Left ventricle myocardium inferior (tissue), 1 donor: ENCODE results near the gene CLPX. TPM values are rescaled to one million over a fixed set of nuclear protein-coding genes. Genes with fewer than 3 reads are reported as not detected.

Experiments used
- DNase-seq: peaks from one replicate; pipeline ENCODE4 v3.0.0-alpha.2; 2020
- H3K27ac ChIP-seq: fragments of 200-600 bp; replicated peaks from 2 replicates; pipeline ENCODE4 v1.8.0; 2021
- H3K27me3 ChIP-seq: fragments of 200-600 bp; 2 replicates; pipeline ENCODE4 v1.8.0; 2021; ENCODE audit warnings: low read depth
- H3K36me3 ChIP-seq: fragments of 200-600 bp; 2 replicates; pipeline ENCODE4 v1.8.0; 2021
- H3K4me1 ChIP-seq: fragments of 200-600 bp; 2 replicates; pipeline ENCODE4 v1.8.0; 2021
- H3K4me3 ChIP-seq: fragments of 200-600 bp; 2 replicates; pipeline ENCODE4 v1.8.0; 2021; ENCODE audit warnings: mild to moderate bottlenecking, moderate library complexity
- H3K9me3 ChIP-seq: fragments of 200-600 bp; replicated peaks from 2 replicates; pipeline ENCODE4 v1.8.0; 2021
- CTCF ChIP-seq: fragments of 200-600 bp; IDR thresholded peaks from 2 replicates; pipeline ENCODE4 v1.8.0; 2021; ENCODE audit warnings: antibody characterized with exemption, mild to moderate bottlenecking, borderline replicate concordance
- intact Hi-C: fragments of 100-400 bp; cut with micrococcal nuclease; formaldehyde crosslinking; loops from one replicate; pipeline ENCODE4 v1.11.0; 2022
- total RNA-seq: library from RNA; stranded (reverse); fragmentation: NEBNext Ultra II Directional; extraction: Animal tissue kit (Norgen Biotek cat#: 25700); gene quantifications from one replicate; pipeline ENCODE4 v1.2.1, GENCODE V29; 2021
- donor health status: DM: no; HTN: yes; CAD: no; lungs with severe emphysema.

CLPX gene
- total RNA-seq, 1 donor from 2014 or later = 52.5 TPM

DNA sequence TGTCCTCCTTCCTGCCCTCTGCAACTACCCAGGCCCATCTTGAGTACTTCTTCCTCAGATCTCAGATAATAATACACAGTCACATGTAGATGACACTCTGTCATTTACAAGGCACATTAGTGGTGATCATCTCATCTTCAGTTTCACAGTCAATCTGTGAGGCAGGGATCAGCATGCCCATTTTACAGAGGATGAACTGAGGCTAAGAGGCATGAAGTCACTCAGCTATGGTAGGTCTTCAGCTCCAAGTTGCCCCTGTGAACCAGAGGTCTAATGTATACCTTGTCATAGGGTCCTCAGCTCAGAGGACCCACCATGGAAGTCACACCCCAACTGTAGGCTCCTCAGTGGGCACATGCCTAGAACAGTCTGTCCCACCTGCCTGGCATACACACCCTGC is 30.4 kb upstream of the CLPX start:
- Histone ChIP-seq H3K27me3 (no peaks in the 10 kb centered on the region), H3K36me3 (no peaks in the 10 kb centered on the region), H3K9me3 (no peaks in the 10 kb centered on the region), H3K4me1 (peaks cover 16% of the 10 kb centered on the region), H3K27ac (no peak overlapping the region), H3K4me3 (no peak overlapping the region)
- no peak for DNase-seq
- intact Hi-C loops = no loop called here
- no peak for TF ChIP-seq CTCF

DNA sequence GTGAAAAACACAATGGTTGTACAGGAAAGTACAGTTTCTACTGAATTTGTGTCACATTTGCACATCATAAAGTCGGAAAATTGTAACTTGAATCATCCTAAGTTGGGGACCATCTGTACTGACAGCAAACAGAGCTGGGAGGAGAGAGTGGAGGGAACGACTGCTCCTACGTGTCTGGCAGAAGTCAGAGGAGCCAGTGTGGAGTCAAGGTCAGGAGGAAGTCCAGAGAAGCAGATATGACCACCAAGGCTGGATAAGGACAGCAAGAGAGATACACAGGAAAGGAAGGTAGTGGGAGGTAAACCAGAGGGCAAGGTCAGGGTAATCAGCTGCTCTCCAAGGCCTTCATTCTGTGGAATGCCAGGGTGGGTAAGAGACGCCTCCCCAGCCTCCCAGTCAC is 28.9 kb upstream of the CLPX start:
- no peak for TF ChIP-seq CTCF
- Histone ChIP-seq H3K9me3 (no peaks in the 10 kb centered on the region), H3K4me3 (no peak overlapping the region), H3K27ac (no peak overlapping the region), H3K4me1 (peaks cover 16% of the 10 kb centered on the region), H3K36me3 (no peaks in the 10 kb centered on the region), H3K27me3 (no peaks in the 10 kb centered on the region)
- DNase-seq = no peak
- intact Hi-C loops = no loop called here

DNA sequence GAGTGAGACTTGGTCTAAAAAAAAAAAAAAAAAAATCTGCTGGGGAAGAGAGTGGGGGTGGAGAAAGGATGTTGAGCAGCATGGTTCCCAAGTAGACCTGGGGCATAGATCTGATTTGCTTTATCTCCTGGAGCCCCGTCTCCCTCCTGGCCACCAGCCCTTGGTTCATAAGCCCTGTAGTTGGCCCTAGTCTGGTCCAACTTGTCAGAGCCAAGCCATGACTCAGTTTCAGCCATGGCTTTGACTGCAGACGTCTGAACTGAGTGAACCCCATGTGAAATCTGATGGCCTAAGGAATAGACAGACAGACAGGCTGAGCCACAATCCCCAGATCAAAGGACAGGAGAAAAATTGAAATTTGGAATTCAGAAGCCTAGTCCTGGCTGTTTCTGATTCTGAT is 28.1 kb upstream of the CLPX start:
- H3K36me3 ChIP-seq = no peaks in the 10 kb centered on the region
- no peaks in the 10 kb centered on the region for H3K27me3 ChIP-seq
- peak overlapping the region; percentile 72 for H3K27ac ChIP-seq
- no peak overlapping the region for H3K4me3 ChIP-seq
- intact Hi-C loops = no loop called here
- H3K4me1 ChIP-seq = peaks cover 16% of the 10 kb centered on the region
- no peak for DNase-seq
- TF ChIP-seq CTCF = no peak
- no peaks in the 10 kb centered on the region for H3K9me3 ChIP-seq

- intact Hi-C loops = no loop called here
- H3K4me1 ChIP-seq = peaks cover 16% of the 10 kb centered on the region
- H3K9me3 ChIP-seq = no peaks in the 10 kb centered on the region
- H3K27ac ChIP-seq = peak overlapping the region; percentile 72
- no peak overlapping the region for H3K4me3 ChIP-seq
- H3K27me3 ChIP-seq = no peaks in the 10 kb centered on the region
- DNase-seq = no peak
- TF ChIP-seq CTCF = peak; percentile 40
- H3K36me3 ChIP-seq = no peaks in the 10 kb centered on the region
Observed at GRCh38 chr15:65212097-65212496, 27.0 kb upstream of the CLPX start.

GRCh38 chr15:65211482-65211982 is 26.4 kb upstream of the CLPX start:
- intact Hi-C loops = no loop called here
- peak overlapping the region; percentile 72 for H3K27ac ChIP-seq
- H3K9me3 ChIP-seq = no peaks in the 10 kb centered on the region
- H3K4me1 ChIP-seq = peaks cover 16% of the 10 kb centered on the region
- TF ChIP-seq CTCF = no peak
- H3K27me3 ChIP-seq = no peaks in the 10 kb centered on the region
- DNase-seq = peak; percentile 53
- no peaks in the 10 kb centered on the region for H3K36me3 ChIP-seq
- peak overlapping the region; percentile 25 for H3K4me3 ChIP-seq
